HEK293 (cell line): ENCODE results near the gene SYCE1.
"Not testable (repeated sequence)": the region's sequence is repeated elsewhere in the genome, so short reads cannot be mapped to it uniquely, and the experiment has no call there.

ENCODE experiments used
- CTCF ChIA-PET: fragments of 350-600 bp; formaldehyde crosslinking; extraction: SDS; loops from one replicate; lab custom pipeline; 2021; ENCODE audit warnings: antibody characterized with exemption; lab: Yijun Ruan, JAX
- POLR2A ChIA-PET: fragments of 300-600 bp; formaldehyde crosslinking; extraction: SDS; loops from one replicate; lab custom pipeline; 2020; ENCODE audit warnings: antibody characterized with exemption, inconsistent platforms; lab: Yijun Ruan, JAX
- H3K27ac ChIP-seq: fragments of 200-500 bp; sonication (Bioruptor generic); 2 replicates; pipeline ENCODE4 v1.5.1; 2014; ENCODE audit warnings: low read depth, low read length, control low read depth, inconsistent platforms; ENCODE audit errors: extremely low read depth
- H3K36me3 ChIP-seq, 2 experiments: fragments of 200-500 bp in 1 of 2; sonication (Bioruptor generic) in 1 of 2; 1 replicate in 1 of 2; 2 replicates in 1 of 2; pipeline ENCODE4 v1.5.1; 2014 to 2017; ENCODE audit warnings: inconsistent platforms in 2 of 2, low read length in 2 of 2; ENCODE audit not compliant: control insufficient read depth in 2 of 2, insufficient read depth in 1 of 2
- H3K4me1 ChIP-seq: fragments of 200-500 bp; sonication (Bioruptor generic); 2 replicates; pipeline ENCODE4 v1.5.1; 2014; ENCODE audit warnings: mild to moderate bottlenecking, low read length, inconsistent platforms; ENCODE audit not compliant: control insufficient read depth, insufficient read depth
- H3K4me3 ChIP-seq: 2 replicates; pipeline ENCODE4 v1.5.1; 2011; ENCODE audit warnings: low read depth, mild to moderate bottlenecking, control low read depth, low read length, moderate library complexity
- H3K9me3 ChIP-seq: fragments of 200-500 bp; sonication (Bioruptor generic); 2 replicates; pipeline ENCODE4 v1.5.1; 2014; ENCODE audit warnings: low read depth, low read length, inconsistent platforms; ENCODE audit not compliant: control insufficient read depth, insufficient read depth
- BCL11A ChIP-seq: fragments of 450-650 bp; formaldehyde crosslinking; IDR thresholded peaks from 2 replicates; pipeline ENCODE4 v1.5.1; 2016; ENCODE audit warnings: low read depth, missing biosample characterization, missing genetic modification characterization
- EGR2 ChIP-seq: fragments of 450-650 bp; formaldehyde crosslinking; IDR thresholded peaks from 2 replicates; pipeline ENCODE4 v1.5.1; 2016; ENCODE audit warnings: low read depth, missing biosample characterization, missing genetic modification characterization
- GLIS2 ChIP-seq: fragments of 450-650 bp; formaldehyde crosslinking; IDR thresholded peaks from 2 replicates; pipeline ENCODE4 v1.5.1; 2016; ENCODE audit warnings: missing biosample characterization, missing genetic modification characterization
- HOXD13 ChIP-seq: sonication (generic); formaldehyde crosslinking; IDR thresholded peaks from 2 replicates; pipeline ENCODE4 v1.8.0; 2022; ENCODE audit warnings: missing genetic modification reagents, borderline replicate concordance
- SALL2 ChIP-seq: fragments of 450-650 bp; formaldehyde crosslinking; IDR thresholded peaks from 2 replicates; pipeline ENCODE4 v1.5.0; 2017; ENCODE audit warnings: missing biosample characterization, mild to moderate bottlenecking, missing genetic modification characterization, borderline replicate concordance
- SETDB1 ChIP-seq: IDR thresholded peaks from one replicate; pipeline ENCODE4 v1.6.1; 2017; ENCODE audit warnings: mild to moderate bottlenecking, low read length, moderate library complexity, mixed read lengths; ENCODE audit not compliant: insufficient read length
- TCF7L2 ChIP-seq: IDR thresholded peaks from 2 replicates; pipeline ENCODE4 v1.6.1; 2011; ENCODE audit warnings: low read depth, mild to moderate bottlenecking, inconsistent platforms, low read length, moderate library complexity, borderline replicate concordance
- ZBTB1 ChIP-seq: fragments of 450-650 bp; formaldehyde crosslinking; IDR thresholded peaks from 2 replicates; pipeline ENCODE4 v1.5.1; 2016; ENCODE audit warnings: missing biosample characterization, missing genetic modification characterization
- ZBTB20 ChIP-seq: fragments of 450-650 bp; formaldehyde crosslinking; IDR thresholded peaks from 2 replicates; pipeline ENCODE4 v1.5.1; 2016; ENCODE audit warnings: missing biosample characterization, missing genetic modification characterization
- ZFHX2 ChIP-seq: fragments of 450-650 bp; formaldehyde crosslinking; conservative IDR thresholded peaks from 2 replicates; pipeline ENCODE4 v1.5.1; 2016; ENCODE audit warnings: missing biosample characterization, missing genetic modification characterization
- ZFP3 ChIP-seq: fragments of 450-650 bp; formaldehyde crosslinking; IDR thresholded peaks from 2 replicates; pipeline ENCODE4 v1.5.1; 2016; ENCODE audit warnings: low read depth, missing biosample characterization, missing genetic modification characterization
- ZIC2 ChIP-seq: fragments of 450-650 bp; formaldehyde crosslinking; IDR thresholded peaks from 2 replicates; pipeline ENCODE4 v1.5.1; 2016; ENCODE audit warnings: missing biosample characterization, missing genetic modification characterization
- ZNF19 ChIP-seq: fragments of 450-650 bp; formaldehyde crosslinking; IDR thresholded peaks from 2 replicates; pipeline ENCODE4; 2016; ENCODE audit warnings: missing biosample characterization, missing genetic modification characterization, low read depth
- ZNF202 ChIP-seq: fragments of 450-650 bp; formaldehyde crosslinking; IDR thresholded peaks from 2 replicates; pipeline ENCODE4 v1.5.1; 2016; ENCODE audit warnings: missing biosample characterization, missing genetic modification characterization, borderline replicate concordance
- ZNF239 ChIP-seq: fragments of 450-650 bp; formaldehyde crosslinking; IDR thresholded peaks from 2 replicates; pipeline ENCODE4 v1.5.1; 2016; ENCODE audit warnings: missing biosample characterization, missing genetic modification characterization
- ZNF529 ChIP-seq: fragments of 450-650 bp; formaldehyde crosslinking; IDR thresholded peaks from 2 replicates; pipeline ENCODE4 v1.5.1; 2017; ENCODE audit warnings: missing genetic modification characterization, missing biosample characterization; ENCODE audit not compliant: insufficient replicate concordance
- ZNF561 ChIP-seq: fragments of 450-650 bp; IDR thresholded peaks from 2 replicates; pipeline ENCODE4 v1.5.1; 2018; ENCODE audit warnings: missing biosample characterization, missing genetic modification characterization, borderline replicate concordance
- ZNF585B ChIP-seq: fragments of 450-650 bp; formaldehyde crosslinking; IDR thresholded peaks from 2 replicates; pipeline ENCODE4 v1.5.1; 2016; ENCODE audit warnings: missing biosample characterization, missing genetic modification characterization
- ZNF621 ChIP-seq: fragments of 450-650 bp; formaldehyde crosslinking; IDR thresholded peaks from 2 replicates; pipeline ENCODE4 v1.5.1; 2017; ENCODE audit warnings: missing biosample characterization, missing genetic modification characterization
- ZNF660 ChIP-seq: fragments of 450-650 bp; IDR thresholded peaks from 2 replicates; pipeline ENCODE4 v1.5.1; 2018; ENCODE audit warnings: missing biosample characterization, mild to moderate bottlenecking, missing genetic modification characterization
- TF ChIP-seq, protein P1 (sequence below): fragments of 450-650 bp; formaldehyde crosslinking; IDR thresholded peaks from 2 replicates; pipeline ENCODE4 v1.5.1; 2016; ENCODE audit warnings: missing biosample characterization, missing genetic modification characterization

The SYCE1 gene

DNA sequence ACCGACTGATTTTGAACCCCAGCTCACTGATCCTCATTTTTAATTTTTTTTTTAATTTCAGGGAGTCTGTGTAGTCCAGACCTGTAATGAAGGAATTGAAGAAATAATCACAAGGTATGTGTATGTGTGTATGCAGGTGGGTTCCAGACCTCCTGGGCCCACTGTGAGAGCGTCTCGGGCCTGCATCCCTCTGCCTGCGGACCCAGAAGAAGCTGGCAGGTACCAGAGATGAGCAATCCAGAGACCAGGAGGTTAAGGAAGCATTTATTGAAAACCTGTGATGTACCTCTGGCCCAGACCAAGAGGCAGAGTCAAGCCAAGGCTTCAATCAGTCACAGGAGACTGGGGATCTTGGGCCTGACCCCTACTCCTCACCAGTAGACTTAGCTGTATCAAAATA is 10.8 kb downstream of the SYCE1 start (continued):
- TF ChIP-seq SETDB1 (no peak), ZBTB20 (tag by site-specific recombination) (no peak), ZNF19 (tag by site-specific recombination) (no peak), HOXD13 (no peak), SALL2 (no peak)

DNA sequence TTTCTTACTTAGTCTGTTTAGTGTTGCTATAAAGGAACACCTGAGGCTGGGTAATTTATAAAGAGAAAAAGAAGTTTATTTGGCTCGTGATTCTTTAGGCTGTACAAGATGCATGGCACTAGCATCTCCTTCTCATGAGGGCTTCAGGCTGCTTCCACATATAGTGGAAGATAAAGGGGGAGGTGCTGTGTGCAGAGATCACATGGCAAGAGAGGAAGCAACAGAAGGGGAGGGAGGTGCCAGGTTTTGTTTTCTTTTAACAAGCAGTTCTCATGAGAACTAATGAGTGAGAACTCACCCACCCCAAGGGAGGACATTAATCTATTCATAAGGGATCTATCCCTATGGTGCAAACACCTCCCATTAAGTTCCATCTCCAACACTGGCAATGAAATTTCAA is 20.9 kb downstream of the SYCE1 start:
- POLR2A ChIA-PET = no interaction called here
- H3K4me3 ChIP-seq = no peak overlapping the region
- no peak overlapping the region for H3K27ac ChIP-seq
- TF ChIP-seq ZNF660 (no peak), ZBTB1 (no peak), GLIS2 (no peak), ZNF202 (no peak), TCF7L2 (no peak), ZNF621 (tag by site-specific recombination) (no peak)
- TF ChIP-seq, protein P1, sequence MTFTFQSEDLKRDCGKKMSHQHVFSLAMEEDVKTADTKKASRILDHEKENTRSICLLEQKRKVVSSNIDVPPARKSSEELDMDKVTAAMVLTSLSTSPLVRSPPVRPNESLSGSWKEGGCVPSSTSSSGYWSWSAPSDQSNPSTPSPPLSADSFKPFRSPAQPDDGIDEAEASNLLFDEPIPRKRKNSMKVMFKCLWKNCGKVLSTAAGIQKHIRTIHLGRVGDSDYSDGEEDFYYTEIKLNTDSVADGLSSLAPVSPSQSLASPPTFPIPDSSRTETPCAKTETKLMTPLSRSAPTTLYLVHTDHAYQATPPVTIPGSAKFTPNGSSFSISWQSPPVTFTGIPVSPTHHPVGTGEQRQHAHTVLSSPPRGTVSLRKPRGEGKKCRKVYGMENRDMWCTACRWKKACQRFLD (tag by site-specific recombination) = no peak
- no peaks in the 10 kb centered on the region for H3K9me3 ChIP-seq
- CTCF ChIA-PET = interaction anchor here (0.5 kb wide), 1 partner anchor 14 kb away, joined by 3 read pairs; no protein-coding TSS in a partner anchor
- H3K4me1 ChIP-seq = no peaks in the 10 kb centered on the region
- H3K36me3 ChIP-seq = no peaks in the 10 kb centered on the region

DNA sequence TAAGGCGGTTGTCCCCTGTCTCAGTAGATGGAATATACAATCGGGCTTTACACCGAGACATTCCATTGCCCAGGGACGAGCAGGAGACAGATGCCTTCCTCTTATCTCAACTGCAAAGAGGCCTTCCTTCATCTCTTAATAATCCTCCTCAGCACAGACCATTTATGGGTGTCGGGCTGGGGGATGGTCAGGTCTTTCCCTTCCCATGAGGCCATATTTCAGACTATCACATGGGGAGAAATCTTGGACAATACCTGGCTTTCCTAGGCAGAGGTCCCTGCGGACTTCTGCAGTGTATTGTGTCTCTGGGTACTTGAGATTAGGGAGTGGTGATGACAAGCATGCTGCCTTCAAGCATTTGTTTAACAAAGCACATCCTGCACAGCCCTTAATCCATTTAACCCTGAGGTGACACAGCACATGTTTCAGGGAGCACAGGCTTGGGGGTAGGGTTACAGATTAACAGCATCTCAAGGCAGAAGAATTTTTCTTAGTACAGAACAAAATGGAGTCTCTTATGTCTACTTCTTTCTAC is 23.9 kb downstream of the SYCE1 start:
- CTCF ChIA-PET, H3K4me3 ChIP-seq, H3K27ac ChIP-seq, H3K36me3 ChIP-seq, H3K4me1 ChIP-seq, H3K9me3 ChIP-seq, POLR2A ChIA-PET: not testable (repeated sequence)

DNA sequence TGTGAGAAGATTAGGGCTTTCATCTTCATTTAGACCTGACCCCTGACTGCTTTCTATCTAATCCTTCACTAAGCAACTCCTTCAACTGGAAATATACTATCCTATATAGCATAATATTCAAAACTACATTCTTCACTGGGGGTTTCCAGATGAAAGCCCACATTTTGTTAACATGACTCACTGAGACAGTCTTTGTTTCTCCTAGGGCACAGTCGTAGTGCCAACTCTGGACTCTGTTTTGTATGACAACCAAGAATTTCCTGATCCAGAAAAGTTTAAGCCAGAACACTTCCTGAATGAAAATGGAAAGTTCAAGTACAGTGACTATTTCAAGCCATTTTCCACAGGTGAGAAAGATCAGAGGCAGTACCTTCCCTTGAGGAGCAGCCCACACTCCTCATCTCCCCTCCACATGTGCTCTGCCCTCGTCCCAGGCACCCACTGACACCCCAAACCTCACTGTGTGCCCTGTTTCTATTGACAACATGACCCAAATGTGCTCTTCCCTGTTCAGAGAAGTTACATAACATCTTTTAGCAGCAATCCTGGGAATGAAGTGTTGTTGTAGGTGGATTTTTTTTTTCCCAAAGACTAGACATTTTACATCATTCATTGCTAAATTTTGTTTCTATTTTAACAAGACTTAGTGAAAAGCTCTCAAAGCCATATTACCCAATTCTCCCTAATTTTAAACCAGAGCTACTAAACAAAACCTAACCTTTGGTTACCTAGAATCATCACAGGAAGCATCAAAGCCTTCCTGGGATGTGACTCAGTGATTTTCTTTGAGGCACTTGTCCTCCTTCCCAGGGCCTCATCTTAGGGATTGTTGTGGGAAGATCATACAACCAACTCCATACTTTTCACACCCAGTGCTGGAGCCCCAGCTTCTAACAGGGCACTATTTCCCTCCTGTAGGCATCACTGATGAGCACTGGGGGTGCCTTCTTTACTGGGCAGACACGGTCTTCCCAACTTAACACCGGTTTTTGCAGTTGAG is 27.5 kb downstream of the SYCE1 start:
- H3K4me1 ChIP-seq = no peaks in the 10 kb centered on the region
- H3K9me3 ChIP-seq = no peaks in the 10 kb centered on the region
- no peak for TF ChIP-seq ZFP3
- ChIA-PET POLR2A (no interaction called here), CTCF (no interaction called here)
- no peak overlapping the region for H3K4me3 ChIP-seq
- H3K36me3 ChIP-seq = no peaks in the 10 kb centered on the region
- H3K27ac ChIP-seq = no peak overlapping the region

DNA sequence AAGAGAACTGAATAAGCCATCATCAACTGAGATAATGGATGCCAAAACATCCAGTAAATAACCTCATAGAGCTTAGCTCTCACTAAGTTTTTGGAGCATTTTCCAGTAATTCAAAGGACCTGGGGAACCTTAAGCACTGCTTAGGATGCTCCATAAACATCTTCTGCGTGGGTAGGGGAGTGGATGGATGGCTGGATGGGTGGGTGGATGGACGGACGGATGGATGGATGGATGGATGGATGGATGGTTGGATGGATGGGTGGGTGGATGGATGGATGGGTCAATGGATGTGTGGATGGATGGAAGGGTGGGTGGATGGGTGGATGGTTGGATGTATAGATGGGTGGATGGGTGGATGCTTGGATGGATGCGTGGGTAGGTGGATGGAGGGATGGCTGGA is 29.2 kb downstream of the SYCE1 start:
- ChIA-PET CTCF (no interaction called here), POLR2A (no interaction called here)
- Histone ChIP-seq H3K36me3 (no peaks in the 10 kb centered on the region), H3K27ac (no peak overlapping the region), H3K4me1 (no peaks in the 10 kb centered on the region), H3K9me3 (no peaks in the 10 kb centered on the region), H3K4me3 (no peak overlapping the region)
- no peak for TF ChIP-seq ZBTB1
- TF ChIP-seq ZFHX2 (tag by site-specific recombination) = 0 out of 2 replicates have a peak, but pooled peaks have one; percentile 9
- TF ChIP-seq ZNF529 (tag by site-specific recombination) = no peak
- no peak for TF ChIP-seq ZNF561 (tag by site-specific recombination)
- TF ChIP-seq ZIC2 (tag by site-specific recombination) = no peak
- TF ChIP-seq BCL11A = no peak
- no peak for TF ChIP-seq ZNF585B (tag by site-specific recombination)
- no peak for TF ChIP-seq ZNF239
- TF ChIP-seq EGR2 (tag by site-specific recombination) = peak; percentile 55; the same call in 1 of the 2 replicates
